LNCaP clone FGC (cell line): ENCODE measurements around the gene RSPH6A.

Experiments used
- DNase-seq: peaks from one replicate; pipeline ENCODE4 v3.0.0-alpha.2; 2011; ENCODE audit warnings: low read depth
- H3K4me3 ChIP-seq: 2 replicates; pipeline ENCODE4 v1.5.1; 2011; ENCODE audit warnings: mild to moderate bottlenecking, low read depth, low read length, control low read depth
- TF ChIP-seq, protein P1 (sequence below): IDR thresholded peaks from 2 replicates; pipeline ENCODE4 v1.5.1; 2012; ENCODE audit warnings: mild to moderate bottlenecking; ENCODE audit not compliant: control insufficient read depth, insufficient read depth; ENCODE audit errors: extremely low read depth

Gene RSPH6A

DNA sequence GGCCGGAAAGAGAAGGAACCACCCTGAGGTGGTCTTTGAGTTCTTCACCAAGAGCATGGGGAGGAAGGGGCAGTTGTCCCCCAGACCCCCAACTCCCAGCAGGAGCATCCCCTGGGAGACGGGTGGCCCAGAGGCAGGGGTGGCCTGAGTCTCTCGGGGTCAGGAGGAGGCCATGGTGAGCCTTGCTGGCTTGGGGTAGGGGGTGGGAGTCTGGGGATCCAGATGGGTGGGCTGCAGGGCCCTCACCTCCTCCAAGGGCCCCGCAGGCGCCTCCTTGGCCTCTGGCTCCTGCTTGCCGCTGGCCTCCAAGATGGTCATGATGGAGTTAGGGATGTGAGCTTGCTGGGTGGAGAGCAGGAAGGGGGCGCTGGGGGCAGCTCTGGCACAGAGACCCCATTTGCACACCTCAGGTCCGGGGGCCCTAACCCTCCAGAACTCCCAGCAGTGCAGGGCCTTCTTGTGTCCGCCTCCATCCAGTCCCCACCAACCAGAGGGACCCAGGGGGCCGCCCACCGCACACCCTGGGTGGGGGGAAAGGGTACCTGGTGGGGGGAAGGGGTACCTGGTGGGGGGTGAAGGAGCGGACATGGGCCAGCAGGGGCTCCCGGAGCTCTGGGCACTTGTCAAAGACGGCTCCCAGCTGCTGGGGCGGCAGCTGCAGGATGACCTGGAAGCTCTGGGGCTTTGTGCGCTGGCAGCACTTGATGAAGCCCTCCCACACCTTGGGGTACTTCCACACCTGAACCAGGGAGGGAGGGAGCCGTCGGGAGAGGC lies 1.3 kb upstream of the RSPH6A start:
- H3K4me3 ChIP-seq: no peak overlapping the region

GRCh38 chr19:45815481-45816216 lies 541 bp upstream of the RSPH6A start:
- TF ChIP-seq, protein P1, sequence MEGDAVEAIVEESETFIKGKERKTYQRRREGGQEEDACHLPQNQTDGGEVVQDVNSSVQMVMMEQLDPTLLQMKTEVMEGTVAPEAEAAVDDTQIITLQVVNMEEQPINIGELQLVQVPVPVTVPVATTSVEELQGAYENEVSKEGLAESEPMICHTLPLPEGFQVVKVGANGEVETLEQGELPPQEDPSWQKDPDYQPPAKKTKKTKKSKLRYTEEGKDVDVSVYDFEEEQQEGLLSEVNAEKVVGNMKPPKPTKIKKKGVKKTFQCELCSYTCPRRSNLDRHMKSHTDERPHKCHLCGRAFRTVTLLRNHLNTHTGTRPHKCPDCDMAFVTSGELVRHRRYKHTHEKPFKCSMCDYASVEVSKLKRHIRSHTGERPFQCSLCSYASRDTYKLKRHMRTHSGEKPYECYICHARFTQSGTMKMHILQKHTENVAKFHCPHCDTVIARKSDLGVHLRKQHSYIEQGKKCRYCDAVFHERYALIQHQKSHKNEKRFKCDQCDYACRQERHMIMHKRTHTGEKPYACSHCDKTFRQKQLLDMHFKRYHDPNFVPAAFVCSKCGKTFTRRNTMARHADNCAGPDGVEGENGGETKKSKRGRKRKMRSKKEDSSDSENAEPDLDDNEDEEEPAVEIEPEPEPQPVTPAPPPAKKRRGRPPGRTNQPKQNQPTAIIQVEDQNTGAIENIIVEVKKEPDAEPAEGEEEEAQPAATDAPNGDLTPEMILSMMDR: no peak
- DNase-seq: no peak
- H3K4me3 ChIP-seq: no peak overlapping the region

More for the DNA sequence above, 1.3 kb upstream of the RSPH6A start:
- no peak for DNase-seq
- TF ChIP-seq, protein P1: no peak

DNA sequence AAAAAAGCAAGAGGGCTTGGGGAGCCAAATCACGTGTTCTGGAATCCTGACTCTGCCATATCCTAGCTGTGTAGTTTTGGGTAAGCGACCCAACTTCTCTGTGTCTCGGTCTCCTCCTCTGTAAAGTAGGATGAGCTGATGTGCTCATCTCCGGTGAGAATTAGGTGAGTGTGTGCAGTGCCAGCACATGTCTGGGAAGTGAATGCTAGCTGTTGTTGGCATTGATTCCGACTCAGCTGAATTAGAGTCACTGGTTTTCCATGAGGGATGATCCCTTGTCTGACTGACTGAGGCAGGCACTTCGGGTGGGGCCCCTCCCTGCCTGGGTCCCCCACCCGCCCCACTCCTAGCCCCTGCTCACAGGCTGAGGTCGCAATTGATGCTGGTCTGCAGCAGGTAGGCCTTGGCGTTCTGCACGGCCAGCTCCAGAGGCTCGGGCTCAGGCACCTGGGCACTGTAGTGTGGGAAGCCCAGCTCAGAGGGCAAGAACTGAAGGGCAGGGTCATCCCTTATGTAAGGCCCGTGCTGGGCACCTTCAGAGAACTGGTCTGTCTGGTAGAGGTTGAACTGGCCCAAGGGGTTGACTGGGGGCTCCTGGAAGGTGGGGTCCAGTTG lies 835 bp downstream of the RSPH6A start:
- H3K4me3 ChIP-seq: no peak overlapping the region
- TF ChIP-seq, protein P1: no peak
- DNase-seq: no peak

GRCh38 chr19:45812297-45812696 lies 2.8 kb downstream of the RSPH6A start:
- no peak for DNase-seq
- TF ChIP-seq, protein P1: no peak
- H3K4me3 ChIP-seq: no peak overlapping the region

DNA sequence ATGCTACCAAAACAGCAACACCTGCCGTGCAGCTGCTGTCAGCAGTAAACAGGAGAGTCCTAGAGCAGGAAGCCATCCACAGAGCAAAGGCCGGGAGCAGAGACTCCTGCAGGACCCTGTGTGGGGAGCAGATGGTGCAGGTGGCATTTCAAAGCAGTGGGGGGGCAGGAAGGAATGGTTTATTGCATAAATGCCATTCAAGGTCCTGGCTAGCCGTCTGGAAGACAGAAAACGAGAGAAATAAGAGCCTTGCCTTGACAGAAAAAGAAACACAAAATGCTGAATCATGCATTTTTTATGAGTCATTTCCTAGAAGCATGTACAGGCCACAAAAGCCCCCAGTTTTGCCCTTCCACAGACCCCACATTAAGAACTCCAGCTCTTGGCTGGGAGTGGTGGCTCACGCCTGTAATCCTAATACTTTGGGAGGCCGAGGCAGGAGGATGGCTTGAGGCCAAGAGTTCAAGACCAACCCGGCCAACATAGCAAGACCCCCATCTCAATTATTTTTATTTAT lies 5.4 kb downstream of the RSPH6A start:
- TF ChIP-seq, protein P1: no peak
- no peak for DNase-seq
- no peak overlapping the region for H3K4me3 ChIP-seq

DNA sequence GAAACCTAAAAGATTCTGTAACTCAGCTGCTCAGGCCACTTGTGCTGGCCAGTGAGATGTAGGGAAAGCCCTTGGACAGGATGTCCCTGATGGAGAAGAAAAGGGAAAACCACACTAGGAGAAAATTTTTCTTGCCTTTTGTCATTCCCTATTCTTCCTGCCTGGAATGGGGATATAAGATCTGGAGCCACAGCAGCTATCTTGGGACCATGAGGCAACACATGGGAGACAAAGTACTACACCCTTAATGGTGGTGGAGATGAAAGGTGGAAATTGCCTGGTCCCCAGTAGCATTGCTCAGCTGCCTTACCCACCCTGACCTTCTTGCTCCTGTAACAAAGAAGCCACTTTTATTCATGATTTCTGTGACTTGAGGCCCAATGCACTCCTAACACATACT lies 9.4 kb downstream of the RSPH6A start:
- TF ChIP-seq, protein P1: no peak
- no peak for DNase-seq
- H3K4me3 ChIP-seq: no peak overlapping the region
